Adrenal gland (tissue), 12 donors: ENCODE data around the gene ABCG2. TPM values are rescaled to one million over a fixed set of nuclear protein-coding genes. Genes with fewer than 3 reads are reported as not detected.

Source experiments
- DNase-seq, 7 donors: peaks; one replicate each; pipeline ENCODE4 v3.0.0-alpha.2; 2019 to 2020
- H3K27ac ChIP-seq, 5 donors: fragments of 200-600 bp; sonication (generic) in 4 of 5; 1 replicate in 3 of 5; 2 replicates in 2 of 5; pipeline versions ENCODE4 v1.5.1 to v1.8.0; 2016 to 2020; ENCODE audit warnings: mild to moderate bottlenecking in 1 of 5
- H3K27me3 ChIP-seq: fragments of 200-600 bp; 2 replicates; pipeline ENCODE4 v1.8.0; 2021
- H3K36me3 ChIP-seq, 2 donors: fragments of 200-600 bp; replicated peaks in 1 of 2; 1 replicate in 1 of 2; 2 replicates in 1 of 2; pipeline versions ENCODE4 v1.5.1 to v1.8.0; 2018 to 2022
- H3K4me1 ChIP-seq, 2 donors: fragments of 200-600 bp; replicated peaks in 1 of 2; 1 replicate in 1 of 2; 2 replicates in 1 of 2; pipeline versions ENCODE4 v1.5.1 to v1.8.0; 2018 to 2021
- H3K4me3 ChIP-seq, 4 donors: fragments of 200-600 bp; sonication (generic) in 3 of 4; one replicate each; pipeline ENCODE4 v1.5.1; 2016 to 2018
- H3K9me3 ChIP-seq, 3 donors: fragments of 200-600 bp; sonication (generic) in 1 of 3; replicated peaks in 1 of 3; 1 replicate in 2 of 3; 2 replicates in 1 of 3; pipeline versions ENCODE4 v1.5.1 to v1.8.0; 2016 to 2021
- POLR2A ChIP-seq, 2 donors: fragments of 450-650 bp; IDR thresholded peaks; one replicate each; pipeline ENCODE4 v1.6.1; 2017; ENCODE audit warnings: antibody characterized with exemption in 2 of 2, mild to moderate bottlenecking in 2 of 2, moderate library complexity in 1 of 2
- WGBS, 4 donors: extraction: QIAGEN DNeasy Blood & Tissue Kit in 2 of 4; methylation state at CpG; one replicate each; pipeline versions ENCODE4 v1.1.5 to v1.1.7; 2013 to 2017; 5-methylcytosine and 5-hydroxymethylcytosine counted together
- intact Hi-C, 2 donors: fragments of 100-400 bp; cut with DNase I; formaldehyde crosslinking; loops; one replicate each; pipeline versions ENCODE4 v1.14.1 to v1.15.0; 2022 to 2023
- polyA plus RNA-seq, 3 donors: library from polyadenylated mRNA; stranded (reverse); fragments of 200-250 nt in 2 of 3; fragments of 350-450 nt in 1 of 3; fragmentation: Illumina TruSeq in 1 of 3; extraction: RNeasy Lipid Tissue Mini Kit (QIAGEN cat#74804) in 1 of 3; gene quantifications; one replicate each; pipeline ENCODE4 v1.2.3, GENCODE V29; 2013 to 2014
- total RNA-seq, 9 donors: library from RNA; depleted of rRNA in 4 of 9; stranded (reverse); fragments of >200 nt in 4 of 9; fragments of 120-200 nt in 1 of 9; fragmentation: NEBNext Ultra II Directional in 1 of 9; extraction: Animal tissue kit (Norgen Biotek cat#: 25700) in 1 of 9; gene quantifications; one replicate each; pipeline versions ENCODE4 v1.1.0 to v1.2.4, GENCODE V29; 2013 to 2023
- TF ChIP-seq, protein P1 (sequence below), 6 experiments: fragments of 450-650 bp in 4 of 6; fragments of 200-600 bp in 2 of 6; sonication (generic) in 1 of 6; IDR thresholded peaks; 1 replicate in 5 of 6; 2 replicates in 1 of 6; pipeline versions ENCODE4 v1.5.1 to v1.8.0; 2016 to 2021; ENCODE audit warnings: antibody characterized with exemption in 6 of 6, mild to moderate bottlenecking in 2 of 6, moderate library complexity in 1 of 6
- donor health status: healthy with polysubstance abuse.
- donor health status: Bipolar disorder and iron deficiency.
- donor health status: DM: yes; HTN: yes; CAD: no.
- donor health status: DM: no; HTN: no; CAD: no.
- donor health status: DM: no; HTN: no; CAD: no.
- donor health status: DM: yes; HTN: yes; CAD: no.

The ABCG2 gene
- total and polyA plus RNA-seq, 12 donors: 2.0 to 22.0 (median 6.4) TPM

DNA sequence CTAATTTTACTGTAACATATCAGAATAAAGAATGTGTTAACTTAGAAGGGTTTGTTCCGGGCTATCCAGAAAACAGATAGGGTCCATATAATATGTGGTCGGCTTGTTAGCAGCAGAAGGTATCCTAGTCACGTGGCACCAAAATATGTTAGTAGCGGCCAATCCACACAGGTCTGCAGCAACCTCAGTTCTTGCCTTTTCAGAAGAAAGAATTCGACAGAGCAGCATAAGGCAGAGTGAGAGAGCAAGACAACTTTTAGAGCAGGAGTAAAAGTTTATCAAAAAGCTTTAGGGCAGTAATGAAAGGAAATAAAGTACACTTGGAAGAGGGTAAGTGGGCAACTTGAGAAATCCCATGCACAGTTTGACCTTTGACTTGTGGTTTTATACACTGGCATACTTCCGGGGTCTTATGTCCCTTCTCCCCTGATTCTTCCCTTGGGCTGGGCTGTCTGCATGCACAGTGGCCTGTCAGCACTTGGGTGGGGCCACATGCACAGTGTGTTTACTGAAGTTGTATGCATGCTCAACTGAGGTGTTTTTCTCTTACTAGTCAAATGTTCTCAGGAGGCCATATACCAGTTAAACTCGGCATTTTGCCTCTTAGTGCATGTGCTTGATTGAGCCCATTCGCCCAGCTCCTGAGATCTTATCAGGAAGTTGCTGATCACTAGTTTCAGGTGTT lies 37.0 kb upstream of the ABCG2 start:
- no peaks in the 10 kb centered on the region for H3K9me3 ChIP-seq
- WGBS, 4 donors: 87 to 92% (median 91%) methylated on average over 8 of the region's 8 CpGs
- intact Hi-C loops: no loop called here

DNA sequence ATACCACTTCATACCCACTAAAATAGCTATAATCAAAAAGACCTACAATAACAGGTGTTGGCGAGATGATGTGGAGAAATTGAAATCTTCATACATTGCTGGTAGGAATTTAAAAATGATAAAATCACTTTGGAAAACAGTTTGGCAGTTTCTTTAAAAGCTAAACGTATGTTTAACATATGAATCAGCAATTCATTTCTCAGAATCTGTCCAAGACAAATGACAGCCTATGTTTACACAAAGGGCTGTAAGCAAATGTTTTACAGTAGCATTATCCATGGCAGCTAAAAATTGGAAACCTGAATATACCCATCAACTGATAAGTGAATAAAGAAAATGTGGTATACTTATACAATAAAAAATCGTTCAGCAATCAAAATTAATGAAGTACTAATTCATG lies 33.0 kb upstream of the ABCG2 start:
- no peak overlapping the region for H3K27ac ChIP-seq
- H3K9me3 ChIP-seq: no peaks in the 10 kb centered on the region
- no peaks in the 10 kb centered on the region for H3K27me3 ChIP-seq
- H3K36me3 ChIP-seq: no peaks in the 10 kb centered on the region
- no peak for TF ChIP-seq POLR2A (IDR thresholded peaks at IDR 0.05)
- TF ChIP-seq, protein P1, sequence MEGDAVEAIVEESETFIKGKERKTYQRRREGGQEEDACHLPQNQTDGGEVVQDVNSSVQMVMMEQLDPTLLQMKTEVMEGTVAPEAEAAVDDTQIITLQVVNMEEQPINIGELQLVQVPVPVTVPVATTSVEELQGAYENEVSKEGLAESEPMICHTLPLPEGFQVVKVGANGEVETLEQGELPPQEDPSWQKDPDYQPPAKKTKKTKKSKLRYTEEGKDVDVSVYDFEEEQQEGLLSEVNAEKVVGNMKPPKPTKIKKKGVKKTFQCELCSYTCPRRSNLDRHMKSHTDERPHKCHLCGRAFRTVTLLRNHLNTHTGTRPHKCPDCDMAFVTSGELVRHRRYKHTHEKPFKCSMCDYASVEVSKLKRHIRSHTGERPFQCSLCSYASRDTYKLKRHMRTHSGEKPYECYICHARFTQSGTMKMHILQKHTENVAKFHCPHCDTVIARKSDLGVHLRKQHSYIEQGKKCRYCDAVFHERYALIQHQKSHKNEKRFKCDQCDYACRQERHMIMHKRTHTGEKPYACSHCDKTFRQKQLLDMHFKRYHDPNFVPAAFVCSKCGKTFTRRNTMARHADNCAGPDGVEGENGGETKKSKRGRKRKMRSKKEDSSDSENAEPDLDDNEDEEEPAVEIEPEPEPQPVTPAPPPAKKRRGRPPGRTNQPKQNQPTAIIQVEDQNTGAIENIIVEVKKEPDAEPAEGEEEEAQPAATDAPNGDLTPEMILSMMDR (IDR thresholded peaks at IDR 0.05): no peak
- H3K4me3 ChIP-seq: no peak overlapping the region
- WGBS, 4 donors: 79 to 91% (median 84%) methylated on average over 3 of the region's 3 CpGs
- no peak for DNase-seq
- intact Hi-C loops: no loop called here
- H3K4me1 ChIP-seq: peaks cover 0 to 8% of the 10 kb centered on the region in 2 donors

More for the DNA sequence above, 37.0 kb upstream of the ABCG2 start:
- H3K4me3 ChIP-seq: no peak overlapping the region
- TF ChIP-seq, protein P1 (IDR thresholded peaks at IDR 0.05): no peak
- no peak for TF ChIP-seq POLR2A (IDR thresholded peaks at IDR 0.05)
- no peaks in the 10 kb centered on the region for H3K27me3 ChIP-seq
- H3K36me3 ChIP-seq: no peaks in the 10 kb centered on the region
- no peak for DNase-seq
- no peak overlapping the region for H3K27ac ChIP-seq
- H3K4me1 ChIP-seq: no peaks in the 10 kb centered on the region

DNA sequence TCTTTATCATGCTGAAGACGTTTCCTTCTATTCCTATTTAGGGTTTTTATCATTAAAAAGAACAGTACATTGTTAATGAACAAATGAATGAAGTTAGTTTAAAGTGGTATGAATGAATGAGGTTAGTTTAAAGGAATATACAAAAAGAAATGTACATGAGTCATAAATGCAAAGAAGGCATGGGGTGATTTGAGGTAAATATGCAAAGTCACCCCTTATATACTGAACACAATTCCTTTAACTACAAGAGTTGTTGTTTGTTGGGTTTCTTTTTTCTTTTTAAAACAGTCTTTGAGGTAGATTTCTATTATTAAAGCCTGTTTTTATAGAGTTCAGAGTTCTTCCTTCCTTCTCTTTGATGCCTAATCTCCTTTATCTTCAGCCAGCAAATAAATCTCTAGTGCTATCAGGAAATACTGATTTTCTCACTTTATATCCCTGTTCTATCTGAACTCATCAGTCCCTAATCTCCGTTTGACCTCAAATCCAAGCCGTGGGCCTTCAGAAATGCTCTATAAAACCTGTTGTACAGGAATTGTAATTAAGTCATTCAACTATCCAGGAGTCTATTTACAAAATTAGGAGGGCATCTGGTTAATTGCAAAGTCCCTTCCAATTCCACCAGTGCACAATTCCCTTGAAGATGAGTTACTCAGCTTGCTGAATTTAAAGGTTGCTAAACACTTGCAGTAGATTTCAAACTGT lies 31.6 kb upstream of the ABCG2 start:
- no peaks in the 10 kb centered on the region for H3K9me3 ChIP-seq
- WGBS, 4 donors: 26 to 49% (median 36%) methylated on average over 3 of the region's 3 CpGs
- H3K4me1 ChIP-seq: peaks cover 0 to 8% of the 10 kb centered on the region in 2 donors
- TF ChIP-seq, protein P1 (IDR thresholded peaks at IDR 0.05): no peak
- no peak for TF ChIP-seq POLR2A (IDR thresholded peaks at IDR 0.05)
- H3K27ac ChIP-seq: no peak overlapping the region
- intact Hi-C loops: no loop called here
- H3K36me3 ChIP-seq: no peaks in the 10 kb centered on the region
- H3K27me3 ChIP-seq: no peaks in the 10 kb centered on the region
- DNase-seq: peak in 1 of 7 donors; percentile 20
- H3K4me3 ChIP-seq: no peak overlapping the region

DNA sequence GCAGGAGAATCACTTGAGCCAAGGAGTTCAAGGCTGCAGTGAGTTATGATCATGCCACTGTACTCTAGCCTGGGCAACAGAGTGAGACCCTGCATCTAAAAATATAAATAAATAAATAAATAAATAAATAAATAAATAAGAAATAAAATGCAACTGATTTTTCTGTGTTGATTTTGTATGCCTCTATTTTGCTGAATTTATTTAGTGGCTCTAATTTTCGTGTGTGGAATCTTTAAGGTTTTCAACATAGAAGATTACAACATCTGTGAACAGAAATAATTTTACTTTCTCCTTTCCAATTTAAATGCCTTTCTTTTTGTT lies 30.9 kb upstream of the ABCG2 start:
- TF ChIP-seq, protein P1 (IDR thresholded peaks at IDR 0.05): no peak
- no peak for TF ChIP-seq POLR2A (IDR thresholded peaks at IDR 0.05)
- no peaks in the 10 kb centered on the region for H3K36me3 ChIP-seq
- DNase-seq: no peak
- peaks cover 0 to 8% of the 10 kb centered on the region in 2 donors for H3K4me1 ChIP-seq
- no peak overlapping the region for H3K4me3 ChIP-seq
- WGBS, 4 donors: 81 to 96% (median 89%) methylated on average over 1 of the region's 1 CpG
- intact Hi-C loops: no loop called here
- H3K27me3 ChIP-seq: no peaks in the 10 kb centered on the region
- H3K9me3 ChIP-seq: no peaks in the 10 kb centered on the region
- H3K27ac ChIP-seq: no peak overlapping the region
